SJCRH30 (cell line): Measurements from ENCODE around the gene DNLZ. TPM values are rescaled to one million over a fixed set of nuclear protein-coding genes. Genes with fewer than 3 reads are reported as not detected.

Experiments
- DNase-seq, 2 experiments: peaks; one replicate each; pipeline ENCODE4 v3.0.0-alpha.2; 2015 to 2020
- H3K27ac ChIP-seq: fragments of 250-450 bp; sonication (Bioruptor Pico); 2 replicates; pipeline ENCODE4 v1.5.1; 2020; ENCODE audit warnings: mild to moderate bottlenecking, moderate library complexity
- H3K27me3 ChIP-seq: fragments of 250-450 bp; sonication (Bioruptor Pico); 2 replicates; pipeline ENCODE4 v1.5.1; 2020; ENCODE audit warnings: mild to moderate bottlenecking, moderate library complexity
- H3K36me3 ChIP-seq: fragments of 250-450 bp; sonication (Bioruptor Pico); 2 replicates; pipeline ENCODE4 v1.5.1; 2020; ENCODE audit warnings: mild to moderate bottlenecking, moderate library complexity
- H3K4me1 ChIP-seq: fragments of 250-450 bp; sonication (Bioruptor Pico); 2 replicates; pipeline ENCODE4 v1.5.1; 2020; ENCODE audit warnings: mild to moderate bottlenecking, moderate library complexity
- H3K4me3 ChIP-seq: fragments of 250-450 bp; sonication (Bioruptor Pico); 2 replicates; pipeline ENCODE4 v1.5.1; 2020; ENCODE audit warnings: mild to moderate bottlenecking, moderate library complexity
- H3K9me3 ChIP-seq: fragments of 250-450 bp; sonication (Bioruptor Pico); replicated peaks from 2 replicates; pipeline ENCODE4 v1.5.1; 2020; ENCODE audit warnings: mild to moderate bottlenecking, moderate library complexity
- total RNA-seq: library from RNA; depleted of rRNA; stranded (reverse); fragments of >200 nt; shearing (Covaris generic); gene quantifications from 2 replicates; pipeline ENCODE4 v1.2.3, GENCODE V29; 2014

The DNLZ gene
- total RNA-seq, 1 experiment from 2014 or later: 17.0 TPM

DNA sequence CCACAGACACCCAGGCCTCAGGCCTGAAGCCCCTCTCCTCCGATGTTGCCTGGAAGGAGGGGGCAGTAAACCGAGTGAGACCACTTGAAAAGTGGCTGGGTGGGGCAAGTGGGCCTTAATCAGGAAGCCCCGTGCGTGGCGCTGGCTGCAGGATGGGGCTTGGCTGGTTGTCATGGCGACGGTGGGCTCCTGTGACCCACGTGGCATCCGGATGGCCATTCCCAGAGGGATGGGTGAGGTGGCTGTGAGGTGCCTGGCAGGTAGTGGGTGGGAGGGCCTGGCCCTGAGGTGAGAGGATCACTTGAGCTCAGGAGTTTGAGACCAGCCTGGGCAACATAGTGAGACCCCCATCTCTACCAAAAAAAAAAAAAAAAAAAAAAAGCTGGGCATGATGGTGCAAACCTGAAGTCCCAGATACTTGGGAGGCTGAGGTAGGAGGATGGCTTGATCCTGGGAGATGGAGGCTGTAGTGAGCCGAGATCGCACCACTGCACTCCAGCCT is 31.0 kb downstream of the DNLZ start:
- no peaks in the 10 kb centered on the region for H3K9me3 ChIP-seq
- peaks cover 4% of the 10 kb centered on the region; the same call in 1 of the 2 replicates for H3K4me1 ChIP-seq
- no peaks in the 10 kb centered on the region for H3K27me3 ChIP-seq
- DNase-seq: no peak
- no peak overlapping the region for H3K27ac ChIP-seq
- peaks cover 37% of the 10 kb centered on the region for H3K36me3 ChIP-seq
- H3K4me3 ChIP-seq: no peak overlapping the region

DNA sequence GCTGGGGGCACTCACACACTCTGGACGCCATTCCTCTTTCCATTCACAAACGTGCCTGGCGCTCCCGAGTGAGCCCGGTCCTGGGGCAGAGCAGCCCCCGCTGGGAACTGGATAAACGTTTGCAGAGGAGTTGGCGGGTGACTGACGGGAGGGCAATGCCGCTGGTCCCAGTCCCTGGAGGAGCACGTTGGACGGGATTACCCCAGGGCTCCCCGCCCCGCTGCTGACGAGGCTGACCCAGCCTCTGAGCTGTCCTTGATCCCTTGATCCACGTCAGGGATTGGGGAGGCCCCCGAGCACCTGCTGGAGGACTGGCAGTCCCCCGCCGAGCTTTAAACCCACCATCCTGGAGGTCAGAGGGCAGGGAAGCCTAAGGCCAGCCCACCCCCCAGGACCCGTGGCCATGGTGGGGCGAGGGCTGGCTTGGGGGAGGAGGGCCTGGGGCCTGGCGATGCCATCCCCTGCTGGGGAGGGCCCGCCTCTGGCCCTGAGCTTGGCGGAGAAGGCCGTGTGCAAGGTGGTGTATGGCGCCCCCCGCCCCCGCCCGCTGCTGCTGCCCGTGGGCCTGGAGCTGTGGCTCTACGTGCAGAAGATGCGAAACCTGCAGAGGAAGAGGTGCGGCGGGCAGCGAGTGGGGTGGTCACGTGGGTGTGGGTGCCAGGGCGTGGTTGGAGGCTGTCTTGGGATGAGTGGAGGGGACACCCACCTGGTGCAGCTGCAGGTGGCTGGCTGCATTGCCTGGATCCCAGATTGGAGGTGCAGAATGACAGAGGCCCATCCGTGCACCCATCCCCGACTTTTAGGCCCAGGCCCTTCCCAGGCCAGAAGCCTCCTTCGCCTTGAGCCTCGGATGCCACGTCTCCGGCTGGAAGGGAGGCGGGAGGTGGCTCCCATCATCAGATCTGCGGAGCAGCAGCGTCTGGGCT is 31.7 kb downstream of the DNLZ start:
- Histone ChIP-seq H3K27me3 (no peaks in the 10 kb centered on the region), H3K27ac (no peak overlapping the region), H3K4me1 (peaks cover 6% of the 10 kb centered on the region; the same call in 1 of the 2 replicates), H3K36me3 (peaks cover 32% of the 10 kb centered on the region), H3K4me3 (no peak overlapping the region), H3K9me3 (no peaks in the 10 kb centered on the region)
- DNase-seq: no peak

DNA sequence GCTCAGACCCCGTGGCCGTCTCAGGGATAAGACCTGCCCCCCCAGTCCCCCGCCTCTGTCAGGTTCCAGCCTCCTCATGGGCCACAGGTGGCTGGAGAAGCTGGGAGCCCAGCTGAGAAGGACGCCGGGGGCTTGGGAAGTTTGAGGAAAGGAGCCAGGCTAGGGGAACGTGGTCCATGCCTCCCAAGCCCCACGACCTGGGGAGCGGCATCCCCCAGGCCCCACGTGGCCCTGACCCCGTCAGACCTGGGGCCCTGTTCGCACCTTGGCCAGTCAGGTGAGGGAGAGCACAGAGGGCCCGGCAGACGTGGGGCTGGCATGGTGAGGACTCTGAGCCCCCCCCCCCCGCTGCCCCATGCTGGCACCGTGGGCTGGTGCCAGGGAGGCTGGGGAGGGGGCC is 32.5 kb downstream of the DNLZ start:
- Histone ChIP-seq H3K4me1 (peaks cover 10% of the 10 kb centered on the region; the same call in 1 of the 2 replicates), H3K27ac (no peak overlapping the region), H3K27me3 (no peaks in the 10 kb centered on the region), H3K9me3 (no peaks in the 10 kb centered on the region), H3K36me3 (peaks cover 24% of the 10 kb centered on the region), H3K4me3 (no peak overlapping the region)
- DNase-seq: no peak

DNA sequence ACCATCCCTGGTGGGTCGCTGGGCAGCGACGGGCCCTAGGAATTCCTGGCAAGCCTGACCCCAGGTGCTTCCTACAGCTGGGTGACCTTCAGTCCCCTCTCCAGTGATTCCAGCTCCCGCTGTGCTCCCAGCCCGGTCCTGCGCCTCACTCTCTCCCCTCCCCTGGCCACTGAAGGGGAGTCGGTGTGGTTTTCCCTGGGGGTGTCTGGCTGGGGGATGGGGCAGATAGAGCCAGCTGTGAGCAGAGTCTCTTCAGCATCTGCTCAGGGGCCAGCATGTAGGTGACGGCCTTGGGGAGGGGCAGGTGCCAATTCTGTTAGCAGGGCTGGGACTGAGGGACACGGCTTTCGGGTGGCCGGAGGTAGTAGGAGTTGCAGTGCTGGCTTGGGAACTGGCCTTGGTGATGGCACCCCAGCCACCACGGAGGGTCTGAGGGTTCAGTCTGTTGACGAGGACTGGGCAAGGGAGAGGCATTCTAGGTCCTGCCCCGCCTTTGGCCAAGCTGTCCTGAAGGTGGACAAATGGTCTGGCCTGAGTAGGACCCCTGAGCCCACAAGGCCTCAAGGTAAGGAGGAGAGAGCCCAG is 33.0 kb downstream of the DNLZ start:
- Histone ChIP-seq H3K27me3 (no peaks in the 10 kb centered on the region), H3K27ac (no peak overlapping the region), H3K4me3 (no peak overlapping the region), H3K9me3 (no peaks in the 10 kb centered on the region), H3K36me3 (peaks cover 21% of the 10 kb centered on the region), H3K4me1 (peaks cover 15% of the 10 kb centered on the region)
- no peak for DNase-seq

DNA sequence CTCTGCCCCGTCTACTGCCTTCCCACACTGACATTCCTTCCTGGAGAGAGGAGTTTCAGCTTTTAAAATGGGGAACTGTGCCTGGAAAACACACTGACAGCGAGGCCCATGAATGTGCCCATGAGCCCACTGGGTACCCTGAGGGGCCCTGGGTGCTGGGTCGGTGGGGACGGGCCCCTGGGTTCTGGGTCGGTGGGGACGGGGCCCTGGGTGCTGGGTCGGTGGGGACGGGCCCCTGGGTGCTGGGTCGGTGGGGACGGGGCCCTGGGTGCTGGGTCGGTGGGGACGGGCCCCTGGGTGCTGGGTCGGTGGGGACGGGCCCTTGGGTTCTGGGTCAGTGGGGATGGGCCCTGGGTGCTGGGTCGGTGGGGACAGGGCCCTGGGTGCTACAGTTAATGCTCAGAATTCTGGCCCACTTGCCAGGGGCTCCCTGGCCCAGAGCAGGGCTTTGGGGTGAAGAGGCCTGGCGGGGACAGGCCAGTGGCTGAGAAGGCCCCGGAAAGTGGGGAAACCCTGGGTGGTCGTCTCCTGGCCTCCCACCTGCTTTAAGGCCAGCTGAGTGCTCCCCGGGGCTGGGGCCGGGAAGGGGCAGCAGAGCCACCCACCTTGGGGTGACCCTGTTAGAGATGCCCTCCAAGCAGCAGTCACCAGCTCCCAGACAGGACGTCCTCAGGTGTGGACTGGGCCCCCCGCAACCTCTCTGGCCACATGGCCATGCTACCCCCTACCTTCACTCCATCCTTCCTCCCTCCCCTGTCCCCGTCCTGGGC is 33.7 kb downstream of the DNLZ start:
- Histone ChIP-seq H3K4me3 (peak overlapping the region; percentile 76; the same call in 1 of the 2 replicates), H3K4me1 (peaks cover 20% of the 10 kb centered on the region)
- DNase-seq: no peak

DNA sequence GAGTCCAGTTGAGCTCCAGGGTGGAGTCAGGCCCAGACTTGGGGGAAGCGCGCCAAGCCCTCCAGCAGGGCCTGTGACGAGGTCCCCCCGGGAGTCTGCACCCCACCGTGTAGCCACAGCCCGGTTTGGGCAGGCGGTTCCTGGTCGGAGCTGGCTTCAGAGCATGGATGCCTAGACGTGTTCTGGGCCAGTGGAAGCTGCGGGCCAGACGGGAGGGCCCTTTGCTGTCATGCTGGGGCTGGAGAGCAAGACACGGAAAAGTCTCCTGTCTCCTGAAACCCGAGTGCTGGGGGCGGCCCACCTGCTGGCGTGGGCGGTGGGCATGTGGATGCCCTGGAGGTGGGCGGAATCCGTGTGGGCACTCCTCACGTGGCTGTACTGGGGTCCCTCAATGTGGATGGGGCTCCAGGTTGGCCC is 34.3 kb downstream of the DNLZ start:
- Histone ChIP-seq H3K36me3 (peaks cover 14% of the 10 kb centered on the region), H3K4me3 (peak overlapping the region; percentile 76), H3K9me3 (no peaks in the 10 kb centered on the region), H3K27ac (peak overlapping the region; percentile 63), H3K27me3 (no peaks in the 10 kb centered on the region), H3K4me1 (peaks cover 20% of the 10 kb centered on the region)
- DNase-seq: no peak

More for the DNA sequence above, 33.7 kb downstream of the DNLZ start:
- H3K27ac ChIP-seq: no peak overlapping the region
- H3K27me3 ChIP-seq: no peaks in the 10 kb centered on the region
- H3K9me3 ChIP-seq: no peaks in the 10 kb centered on the region
- peaks cover 16% of the 10 kb centered on the region for H3K36me3 ChIP-seq

DNA sequence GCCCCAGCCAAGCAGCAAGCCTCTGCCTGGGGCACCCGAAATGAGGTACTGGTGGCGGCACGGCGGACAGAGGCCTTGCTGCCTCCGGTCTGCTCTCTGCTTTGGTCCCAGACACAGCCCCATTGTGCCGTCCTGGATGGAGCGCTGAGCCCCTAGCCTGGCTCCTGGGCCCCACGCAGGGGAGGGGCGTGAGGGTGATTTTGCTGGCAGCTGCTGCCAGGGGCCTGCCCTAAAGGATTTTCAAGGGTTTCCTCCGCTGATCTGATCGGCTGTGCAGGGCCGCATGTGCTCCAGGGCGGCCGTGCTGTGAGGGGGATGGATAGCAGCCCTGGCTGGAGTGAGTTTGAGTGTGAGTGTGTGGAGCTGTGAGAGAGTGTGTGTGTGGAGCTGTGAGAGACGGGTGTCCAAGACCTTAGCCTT is 34.9 kb downstream of the DNLZ start:
- peaks cover 20% of the 10 kb centered on the region for H3K4me1 ChIP-seq
- H3K27ac ChIP-seq: peak overlapping the region; percentile 63
- H3K4me3 ChIP-seq: peak overlapping the region; percentile 76
- peaks cover 12% of the 10 kb centered on the region; the same call in 1 of the 2 replicates for H3K36me3 ChIP-seq
- H3K9me3 ChIP-seq: no peaks in the 10 kb centered on the region
- peak; percentile 95 to 96 for DNase-seq
- peaks cover 2% of the 10 kb centered on the region; the same call in 1 of the 2 replicates for H3K27me3 ChIP-seq

DNA sequence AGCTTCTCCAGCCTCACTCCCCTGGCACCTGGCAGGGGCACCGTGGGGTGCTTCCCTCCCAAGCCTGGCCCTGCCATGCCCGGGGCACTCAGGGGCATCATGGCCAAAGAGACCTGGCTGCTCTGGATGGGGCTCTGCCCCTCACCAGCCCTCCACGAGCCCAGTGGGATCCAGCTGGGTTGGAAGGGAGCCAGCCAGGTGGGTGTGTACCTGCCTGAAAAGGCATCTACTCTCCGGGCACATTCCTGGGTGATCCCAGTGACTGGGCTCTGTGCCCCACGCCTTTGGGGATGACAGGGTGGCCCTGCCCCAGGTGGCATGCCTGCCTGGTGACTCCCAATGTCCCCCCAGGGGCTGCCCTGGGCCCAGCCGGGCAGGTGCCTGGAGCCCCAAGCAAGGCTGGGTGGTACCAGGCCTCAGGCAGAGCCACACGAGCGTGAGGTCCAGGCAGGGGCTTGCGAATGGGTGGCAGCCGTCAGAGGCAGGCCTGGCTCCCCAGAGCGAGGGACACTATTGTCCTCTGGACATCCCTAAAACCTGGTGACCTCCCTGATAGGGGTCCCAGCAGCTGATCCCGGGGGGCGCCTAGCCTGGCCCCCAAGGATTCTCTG is 35.4 kb downstream of the DNLZ start:
- Histone ChIP-seq H3K4me1 (peaks cover 20% of the 10 kb centered on the region), H3K4me3 (peak overlapping the region; percentile 76), H3K9me3 (no peaks in the 10 kb centered on the region), H3K36me3 (peaks cover 12% of the 10 kb centered on the region; the same call in 1 of the 2 replicates), H3K27me3 (peaks cover 7% of the 10 kb centered on the region; the same call in 1 of the 2 replicates), H3K27ac (peak overlapping the region; percentile 63)
- no peak for DNase-seq

DNA sequence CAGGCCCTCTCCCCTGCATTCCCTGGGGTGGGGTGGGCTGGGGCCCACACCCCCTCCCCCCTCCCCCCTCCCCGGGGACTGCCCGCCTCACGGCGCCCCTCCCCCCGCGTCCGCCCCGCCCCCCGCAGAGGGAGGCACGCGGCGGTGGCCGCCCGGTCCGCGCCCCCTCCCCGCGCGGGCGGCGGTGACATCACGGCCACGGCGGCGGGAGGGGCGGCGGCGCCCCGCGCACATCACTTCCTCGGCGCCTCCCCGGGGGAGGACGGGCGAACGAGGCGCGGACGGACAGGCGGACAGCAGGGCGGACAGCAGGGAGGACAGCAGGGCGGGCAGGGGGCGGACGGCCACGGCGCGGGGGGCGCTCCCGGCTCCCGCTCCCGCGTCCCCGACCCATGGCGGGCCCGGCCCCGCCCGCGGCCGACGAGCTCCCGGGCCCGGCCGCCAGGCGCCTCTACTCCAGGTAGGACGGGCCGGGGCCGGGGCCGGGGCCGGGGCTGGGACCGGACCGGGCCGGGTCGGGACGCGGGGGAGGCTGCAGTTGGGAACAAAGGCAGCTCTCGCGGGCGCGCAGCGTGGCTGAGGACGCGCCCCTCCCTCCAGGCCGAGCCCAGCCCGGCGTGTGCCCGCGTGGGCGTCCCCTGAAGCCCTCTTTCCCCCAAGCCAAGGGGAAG is 36.1 kb downstream of the DNLZ start, which contains the start of gene GPSM1:
Gene GPSM1, plus strand, starts transcription at position 236 of the 671 bp plus-strand sequence. Its CDS starts 157 bp downstream, at position 393.
- Histone ChIP-seq H3K27me3 (peaks cover 14% of the 10 kb centered on the region), H3K9me3 (no peaks in the 10 kb centered on the region), H3K4me3 (peak within 1 kb of the TSS; percentile 76), H3K27ac (peak within 1 kb of the TSS; percentile 85), H3K4me1 (peaks cover 24% of the 10 kb centered on the region), H3K36me3 (peaks cover 11% of the 10 kb centered on the region; the same call in 1 of the 2 replicates)
- peak in 1 of 2 experiments; percentile 64 for DNase-seq

DNA sequence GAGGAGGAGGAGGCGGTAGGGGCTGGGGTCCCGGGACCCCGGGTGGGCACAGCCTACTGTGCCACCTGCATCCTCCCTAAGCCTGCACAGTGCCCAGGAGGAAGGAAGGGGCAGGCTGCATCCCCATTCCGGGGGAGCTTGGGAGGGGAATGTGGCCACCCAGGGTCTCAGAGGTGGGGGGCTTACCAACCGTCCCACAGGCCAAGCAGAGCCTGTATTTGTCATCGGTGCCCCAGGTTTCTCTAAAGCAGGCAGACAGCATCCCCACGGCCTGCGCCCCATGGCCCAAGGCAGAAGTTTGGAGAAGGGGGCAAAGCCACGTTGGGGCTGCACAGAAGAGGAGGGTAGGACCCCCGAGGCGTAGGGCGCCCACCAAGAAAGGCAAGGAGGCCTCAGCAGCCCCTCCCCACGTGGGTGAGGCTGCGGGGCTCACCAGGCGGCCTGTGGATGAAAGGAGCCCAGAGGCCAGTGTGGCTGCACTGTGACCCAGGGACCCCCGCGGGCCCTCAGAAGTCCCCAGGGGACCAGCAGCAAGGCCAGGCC is 36.7 kb downstream of the DNLZ start:
- Histone ChIP-seq H3K36me3 (peaks cover 5% of the 10 kb centered on the region; the same call in 1 of the 2 replicates), H3K9me3 (no peaks in the 10 kb centered on the region), H3K27me3 (peaks cover 17% of the 10 kb centered on the region), H3K27ac (peak overlapping the region; percentile 85), H3K4me3 (peak overlapping the region; percentile 76), H3K4me1 (peaks cover 24% of the 10 kb centered on the region)
- peak; percentile 52 to 61 for DNase-seq

DNA sequence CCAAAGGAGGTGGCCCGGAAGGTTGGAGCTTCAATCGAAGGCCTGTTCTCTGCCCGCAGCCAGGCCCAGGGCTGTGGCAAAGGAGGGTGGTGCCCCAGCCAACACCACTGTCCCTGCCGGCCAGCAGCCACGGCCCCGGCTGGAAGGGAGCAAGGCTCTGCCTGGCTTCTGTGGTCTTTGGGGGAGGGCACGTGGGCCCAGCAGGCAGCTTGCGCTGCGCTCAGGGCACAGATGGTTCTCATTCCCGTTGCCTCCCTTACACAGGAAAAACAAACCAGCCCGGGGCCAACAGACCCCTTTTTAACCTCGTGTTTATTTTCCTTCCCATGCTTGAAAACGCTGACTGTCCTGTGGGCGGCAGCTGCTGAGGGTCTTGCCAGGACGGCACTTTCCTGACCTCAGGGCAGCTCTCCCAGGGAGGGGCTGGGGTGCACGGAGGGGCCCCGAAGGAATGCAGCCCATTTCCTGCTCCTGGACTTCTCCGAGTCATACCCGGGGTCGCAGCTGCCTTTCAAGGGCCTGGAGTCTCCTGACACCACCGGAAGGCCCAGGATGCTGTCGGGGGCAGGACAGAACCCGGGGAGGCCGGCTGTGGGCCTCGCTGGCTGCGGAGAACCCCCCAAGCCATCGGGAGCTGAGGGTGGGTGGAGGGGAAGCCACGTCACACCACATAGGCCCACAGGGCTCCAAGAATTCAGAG is 37.3 kb downstream of the DNLZ start:
- peak overlapping the region; percentile 76 for H3K4me3 ChIP-seq
- DNase-seq: peak; percentile 87 to 92
- H3K36me3 ChIP-seq: no peaks in the 10 kb centered on the region; the same call in 1 of the 2 replicates
- peaks cover 24% of the 10 kb centered on the region for H3K4me1 ChIP-seq
- H3K9me3 ChIP-seq: no peaks in the 10 kb centered on the region
- peaks cover 17% of the 10 kb centered on the region for H3K27me3 ChIP-seq
- H3K27ac ChIP-seq: peak overlapping the region; percentile 85

DNA sequence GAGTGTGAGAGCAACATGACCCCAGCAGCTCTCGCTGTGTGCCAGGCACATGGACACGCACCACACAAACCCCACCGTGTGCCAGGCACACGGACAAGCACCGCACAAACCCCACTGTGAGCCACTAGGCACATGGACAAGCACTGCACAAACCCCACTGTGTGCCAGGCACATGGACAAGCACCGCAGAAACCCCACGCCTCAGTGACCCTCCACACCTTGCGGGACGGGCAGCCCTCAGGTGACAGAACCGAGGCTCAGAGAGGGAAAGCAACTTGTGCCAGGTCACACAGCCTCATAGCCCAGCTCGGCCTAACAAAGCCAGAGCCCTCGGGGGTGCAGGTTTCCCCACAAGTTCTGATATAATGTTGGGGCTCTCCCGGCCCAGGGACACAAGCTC is 38.2 kb downstream of the DNLZ start:
- Histone ChIP-seq H3K27me3 (peaks cover 17% of the 10 kb centered on the region), H3K27ac (peak overlapping the region; percentile 85; the same call in 1 of the 2 replicates), H3K4me1 (peaks cover 24% of the 10 kb centered on the region), H3K36me3 (no peaks in the 10 kb centered on the region), H3K9me3 (0 out of 2 replicates have a peak, but pooled peaks cover 4% of the 10 kb centered on the region), H3K4me3 (no peak overlapping the region)
- DNase-seq: no peak
